OCI-LY3 (cell line): ENCODE measurements around the gene NKX6-1.

Experiments
- H2AFZ ChIP-seq: fragments of 200-600, 300-600 bp; shearing (Covaris generic); 2 replicates; pipeline ENCODE4 v1.6.0; 2014; ENCODE audit warnings: antibody characterized with exemption, low read depth, low read length
- H3K27ac ChIP-seq: fragments of 200-600, 300-600 bp; sonication (generic); 2 replicates; pipeline ENCODE4 v1.5.1; 2014; ENCODE audit warnings: mild to moderate bottlenecking, low read length, moderate library complexity, mixed read lengths
- H3K27me3 ChIP-seq: fragments of 200-600, 300-600 bp; sonication (generic); 2 replicates; pipeline ENCODE4 v1.6.1; 2014; ENCODE audit warnings: low read depth, low read length, mixed read lengths
- H3K36me3 ChIP-seq: fragments of 200-600, 300-600 bp; sonication (generic); replicated peaks from 2 replicates; pipeline ENCODE3; 2014; ENCODE audit warnings: low read depth, low read length, mixed read lengths
- H3K4me1 ChIP-seq: fragments of 300-600, 200-600 bp; sonication (generic); 2 replicates; pipeline ENCODE4 v1.6.1; 2014; ENCODE audit warnings: low read length, mixed read lengths
- H3K4me2 ChIP-seq: fragments of 200-600, 300-600 bp; sonication (generic); 2 replicates; pipeline ENCODE4 v1.6.1; 2014; ENCODE audit warnings: low read length, mixed read lengths
- H3K4me3 ChIP-seq: fragments of 300-600, 200-600 bp; sonication (generic); 2 replicates; pipeline ENCODE4 v1.5.1; 2014; ENCODE audit warnings: antibody characterized with exemption, mild to moderate bottlenecking, low read length, moderate library complexity
- H3K79me2 ChIP-seq: fragments of 300-600, 200-600 bp; shearing (Covaris generic); 2 replicates; pipeline ENCODE4 v1.6.1; 2014; ENCODE audit warnings: mild to moderate bottlenecking, low read length, mixed read lengths
- H3K9ac ChIP-seq: fragments of 300-600, 200-600 bp; shearing (Covaris generic); 2 replicates; pipeline ENCODE4 v1.6.0; 2014; ENCODE audit warnings: mild to moderate bottlenecking, low read length, moderate library complexity
- H3K9me3 ChIP-seq: fragments of 200-600, 300-600 bp; shearing (Covaris generic); 2 replicates; pipeline ENCODE4 v1.6.1; 2014; ENCODE audit warnings: low read length, mixed read lengths; ENCODE audit not compliant: insufficient read depth
- H4K20me1 ChIP-seq: fragments of 200-600, 300-600 bp; sonication (generic); 2 replicates; pipeline ENCODE4 v1.6.1; 2016; ENCODE audit warnings: low read length, mixed read lengths; ENCODE audit not compliant: insufficient read depth
- CTCF ChIP-seq: fragments of 200-600, 300-600 bp; sonication (generic); IDR thresholded peaks from 2 replicates; pipeline ENCODE4 v1.5.1; 2014; ENCODE audit warnings: antibody characterized with exemption, low read length, low read depth
- EZH2phosphoT487 ChIP-seq: fragments of 200-600 bp; shearing (Covaris generic); IDR thresholded peaks from 2 replicates; pipeline ENCODE4 v1.6.1; 2018; ENCODE audit warnings: antibody characterized with exemption, mixed run types, low read depth

NKX6-1 gene

GRCh38 chr4:84502333-84502954, 3.4 kb upstream of the NKX6-1 start:
- Histone ChIP-seq H3K27me3 (no peaks in the 10 kb centered on the region; the same call in 1 of the 2 replicates), H3K9me3 (no peaks in the 10 kb centered on the region), H3K27ac (no peak overlapping the region), H3K4me3 (no peak overlapping the region), H3K4me1 (no peaks in the 10 kb centered on the region), H4K20me1 (no peaks in the 10 kb centered on the region), H2AFZ (no peak overlapping the region), H3K9ac (no peak overlapping the region), H3K36me3 (no peaks in the 10 kb centered on the region), H3K79me2 (no peaks in the 10 kb centered on the region), H3K4me2 (no peak overlapping the region)
- TF ChIP-seq CTCF (no peak), EZH2phosphoT487 (no peak)

GRCh38 chr4:84501721-84502267, 2.7 kb upstream of the NKX6-1 start:
- no peaks in the 10 kb centered on the region for H3K9me3 ChIP-seq
- no peak overlapping the region for H3K4me2 ChIP-seq
- H3K36me3 ChIP-seq: no peaks in the 10 kb centered on the region
- H3K27ac ChIP-seq: no peak overlapping the region
- H3K79me2 ChIP-seq: no peaks in the 10 kb centered on the region
- no peak overlapping the region for H3K9ac ChIP-seq
- H3K4me1 ChIP-seq: no peaks in the 10 kb centered on the region
- no peak for TF ChIP-seq EZH2phosphoT487
- no peak for TF ChIP-seq CTCF
- H3K4me3 ChIP-seq: no peak overlapping the region
- H4K20me1 ChIP-seq: no peaks in the 10 kb centered on the region
- no peaks in the 10 kb centered on the region; the same call in 1 of the 2 replicates for H3K27me3 ChIP-seq
- H2AFZ ChIP-seq: no peak overlapping the region

- Histone ChIP-seq H3K4me3 (no peak overlapping the region), H3K4me2 (no peak overlapping the region), H3K4me1 (no peaks in the 10 kb centered on the region), H4K20me1 (no peaks in the 10 kb centered on the region), H3K79me2 (no peaks in the 10 kb centered on the region), H3K9me3 (no peaks in the 10 kb centered on the region), H3K9ac (no peak overlapping the region), H3K36me3 (no peaks in the 10 kb centered on the region), H2AFZ (no peak overlapping the region), H3K27me3 (no peaks in the 10 kb centered on the region; the same call in 1 of the 2 replicates), H3K27ac (no peak overlapping the region)
- TF ChIP-seq CTCF (no peak), EZH2phosphoT487 (no peak)
Observed at GRCh38 chr4:84501202-84501503, 2.1 kb upstream of the NKX6-1 start.

GRCh38 chr4:84500386-84501201, 1.5 kb upstream of the NKX6-1 start:
- no peaks in the 10 kb centered on the region; the same call in 1 of the 2 replicates for H3K27me3 ChIP-seq

More at GRCh38 chr4:84500386-84501201, 1.5 kb upstream of the NKX6-1 start:
- H3K9me3 ChIP-seq: no peaks in the 10 kb centered on the region
- no peak overlapping the region for H2AFZ ChIP-seq
- H3K27ac ChIP-seq: no peak overlapping the region
- no peak overlapping the region for H3K9ac ChIP-seq
- H3K4me3 ChIP-seq: no peak overlapping the region
- H3K4me2 ChIP-seq: no peak overlapping the region
- no peaks in the 10 kb centered on the region for H3K4me1 ChIP-seq
- no peak for TF ChIP-seq EZH2phosphoT487
- TF ChIP-seq CTCF: no peak
- H4K20me1 ChIP-seq: no peaks in the 10 kb centered on the region
- no peaks in the 10 kb centered on the region for H3K36me3 ChIP-seq
- no peaks in the 10 kb centered on the region for H3K79me2 ChIP-seq
